ENCODE results near the gene KCNIP4. TPM values are rescaled to one million over a fixed set of nuclear protein-coding genes. Genes with fewer than 3 reads are reported as not detected.

The KCNIP4 gene
- total RNA-seq, 1 donor from 2014 or later = not detected

DNA sequence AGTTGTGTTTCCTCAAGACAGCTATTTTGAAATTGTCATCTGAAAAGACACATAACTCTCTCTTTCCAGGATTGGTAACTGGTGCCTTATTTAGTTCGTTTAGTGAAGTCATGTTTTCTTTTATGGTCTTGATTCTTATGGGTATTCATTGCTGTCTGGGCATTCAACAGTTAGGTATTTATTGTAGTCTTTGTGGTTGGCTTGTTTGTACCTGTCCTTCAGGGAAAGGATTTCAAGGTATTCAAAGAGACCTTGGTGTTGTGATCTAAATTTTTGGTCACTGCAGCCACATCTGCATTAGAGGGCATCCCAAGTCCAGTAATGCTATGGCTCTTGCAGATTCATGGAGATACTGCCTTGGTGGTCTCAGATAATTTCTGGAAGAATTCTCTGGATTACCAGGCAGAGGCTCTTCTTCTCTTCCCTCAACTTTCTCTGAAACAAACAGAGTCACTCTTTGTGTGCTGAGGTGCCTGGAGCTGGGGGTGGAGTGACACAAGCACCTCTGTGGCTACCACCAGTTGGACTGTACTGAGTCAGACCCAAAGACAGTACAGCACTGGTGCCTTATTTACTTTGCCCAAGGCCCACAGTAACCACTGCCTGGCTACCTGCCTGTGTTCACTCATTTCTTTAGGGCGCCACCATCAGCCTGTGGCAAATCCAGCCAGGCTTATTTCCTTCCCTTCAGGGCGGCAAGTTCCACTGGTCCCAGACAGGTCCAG is 620.4 kb downstream of the KCNIP4 start:
- ATAC-seq = no peak

DNA sequence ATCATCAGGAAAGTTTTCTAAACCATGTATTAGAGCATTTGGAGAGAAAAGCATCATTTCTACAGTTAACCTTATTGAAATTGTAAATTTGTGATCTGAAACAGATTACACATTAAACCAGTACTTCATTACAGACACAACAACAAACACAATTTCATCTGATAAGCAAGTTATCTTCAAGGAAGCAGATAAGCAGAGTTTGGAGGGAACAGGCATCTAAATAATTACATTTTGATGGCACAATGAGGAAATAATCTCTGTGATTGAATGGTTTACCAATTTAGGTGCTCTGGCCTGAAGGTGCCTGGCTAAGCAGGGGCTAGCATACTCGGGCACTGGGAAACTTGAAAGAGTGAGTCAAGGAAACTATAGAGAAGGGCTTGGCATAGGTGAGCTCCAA is 628.5 kb downstream of the KCNIP4 start:
- no peak for ATAC-seq

DNA sequence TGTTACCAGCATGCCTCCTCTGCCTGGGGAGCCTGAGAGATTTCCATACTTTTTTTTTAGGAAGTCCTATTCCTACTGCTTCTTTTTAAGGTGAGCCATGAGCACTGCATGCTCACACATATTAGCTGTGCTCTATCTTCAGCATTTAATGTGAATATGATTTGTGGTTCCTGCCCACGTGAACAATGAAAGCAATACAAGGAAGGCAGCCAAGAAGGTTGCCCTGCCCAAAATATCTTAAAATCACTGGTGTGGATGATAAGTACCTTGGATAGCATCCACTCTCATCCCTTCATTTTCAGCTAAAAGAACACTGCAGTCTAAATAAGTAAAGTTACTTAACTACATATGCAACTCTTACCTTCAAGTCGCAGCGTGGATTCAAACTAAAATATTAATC is 640.9 kb downstream of the KCNIP4 start:
- ATAC-seq = no peak

DNA sequence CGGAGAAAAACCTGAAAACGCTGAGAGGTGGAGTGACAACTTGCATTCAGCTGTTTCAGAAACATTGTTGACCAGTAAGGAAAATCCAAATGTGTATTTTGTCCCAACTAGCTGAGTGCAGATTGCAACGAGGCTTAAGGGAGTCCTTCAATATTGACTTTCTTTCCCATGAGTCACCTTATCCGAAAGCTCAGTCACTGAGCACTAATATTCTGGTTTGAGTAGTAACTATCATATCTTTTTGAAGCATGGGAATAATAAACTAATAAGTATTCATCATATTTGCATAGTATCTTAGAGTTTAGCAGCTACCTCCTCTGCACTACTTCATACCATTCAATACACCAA is 644.1 kb downstream of the KCNIP4 start:
- ATAC-seq = no peak

DNA sequence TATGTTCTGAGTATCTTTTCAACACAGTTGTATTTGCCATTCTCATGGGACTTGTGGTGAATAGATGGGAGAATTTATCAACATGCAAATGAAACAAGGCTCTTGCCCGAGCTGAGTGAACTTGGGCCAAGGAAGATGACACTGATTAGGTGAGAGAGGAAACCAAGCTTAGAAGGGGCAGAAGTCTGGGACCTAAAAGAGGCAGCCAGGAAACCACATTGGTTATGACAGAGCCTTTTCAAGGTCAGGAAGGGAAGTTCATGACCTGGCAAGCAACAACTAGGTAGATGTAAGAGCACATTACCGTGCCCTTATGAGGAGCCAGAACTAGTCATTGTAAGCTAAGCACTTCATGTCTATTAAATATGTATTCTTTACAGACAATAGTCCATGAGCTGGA is 658.0 kb downstream of the KCNIP4 start:
- ATAC-seq = no peak

DNA sequence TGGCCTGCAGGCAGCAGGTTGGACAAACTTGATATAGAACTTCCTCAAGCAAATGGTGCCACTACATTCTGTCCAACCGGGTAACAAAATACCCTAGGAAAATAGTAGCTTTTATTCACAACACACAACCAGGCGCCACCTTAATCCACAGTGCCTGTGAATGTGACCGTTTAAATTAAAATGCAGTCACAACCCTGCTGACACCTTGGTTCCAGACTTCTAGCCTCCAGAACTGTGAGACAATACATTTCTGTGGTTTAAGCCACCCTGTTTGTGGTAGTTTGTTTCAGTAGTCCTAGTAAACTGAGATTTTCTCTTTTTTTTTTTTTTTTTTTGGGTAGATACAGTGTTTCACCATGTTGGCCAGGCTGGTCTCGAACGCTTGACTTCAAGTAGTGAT is 672.5 kb downstream of the KCNIP4 start:
- no peak for ATAC-seq

DNA sequence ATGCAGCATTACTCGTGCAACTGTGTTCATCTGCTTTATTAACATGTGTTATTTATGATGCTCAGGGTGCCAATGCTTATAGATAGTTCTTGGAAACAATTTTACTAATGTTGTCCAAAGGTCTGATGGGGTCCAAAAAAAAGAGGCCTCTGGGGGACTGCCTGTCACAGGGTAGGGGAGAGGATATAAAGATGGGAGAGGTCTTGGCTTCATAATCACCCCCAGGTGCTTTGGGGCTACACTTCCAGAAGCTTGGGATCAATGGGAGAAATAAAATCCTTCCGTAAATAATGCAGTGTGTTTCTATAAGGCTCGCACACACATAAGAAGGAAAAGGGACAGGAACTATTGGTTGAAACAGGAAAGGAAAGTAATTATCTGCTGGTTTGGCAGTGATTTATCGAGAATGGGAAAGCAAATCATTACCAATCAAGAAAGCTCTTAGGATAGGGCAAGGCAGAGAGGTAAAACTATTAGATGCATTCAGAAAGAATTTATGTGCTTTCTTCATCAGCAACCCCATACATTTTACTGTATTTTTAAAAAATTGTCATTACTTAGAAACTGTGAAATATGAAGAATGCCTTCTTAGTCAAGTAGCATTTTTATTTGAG is 677.0 kb downstream of the KCNIP4 start:
- ATAC-seq = no peak

DNA sequence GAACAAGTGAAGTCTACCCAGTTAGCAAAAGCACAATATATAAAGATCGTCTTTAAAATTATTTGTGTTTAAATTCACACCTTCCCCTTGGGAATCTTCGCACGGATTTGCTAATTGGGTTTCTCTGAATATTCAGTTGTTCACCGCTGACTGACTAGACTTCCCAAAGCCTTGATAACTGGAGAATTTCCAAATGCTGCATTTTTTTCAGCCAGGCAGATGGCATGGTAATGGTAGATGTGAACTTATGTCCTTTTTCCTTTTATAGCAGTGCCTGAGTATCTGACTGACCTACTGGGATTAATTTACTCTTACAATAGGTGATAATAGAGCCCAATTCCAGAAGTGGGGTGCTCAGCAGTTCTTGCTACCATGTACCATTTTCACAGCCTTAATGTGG is 700.2 kb downstream of the KCNIP4 start:
- no peak for ATAC-seq

DNA sequence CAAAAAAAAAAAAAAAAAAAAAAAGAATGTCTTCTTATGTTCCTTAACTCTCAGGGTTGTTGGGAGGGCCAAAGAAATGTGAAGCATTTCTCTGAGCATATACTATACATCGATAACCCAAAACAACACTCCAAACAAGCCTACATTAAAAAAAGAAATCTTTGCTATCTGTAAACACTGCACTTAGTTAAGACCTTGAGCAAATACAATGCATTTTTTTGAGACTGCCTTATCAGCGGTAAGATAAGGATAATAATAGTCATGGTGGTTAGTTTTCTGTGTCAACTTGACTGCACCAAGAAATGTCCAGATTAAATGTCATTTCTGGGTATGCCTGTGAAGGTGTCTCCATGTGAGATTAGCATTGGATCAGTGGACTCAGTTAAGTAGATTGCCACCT is 706.4 kb downstream of the KCNIP4 start:
- ATAC-seq = no peak

DNA sequence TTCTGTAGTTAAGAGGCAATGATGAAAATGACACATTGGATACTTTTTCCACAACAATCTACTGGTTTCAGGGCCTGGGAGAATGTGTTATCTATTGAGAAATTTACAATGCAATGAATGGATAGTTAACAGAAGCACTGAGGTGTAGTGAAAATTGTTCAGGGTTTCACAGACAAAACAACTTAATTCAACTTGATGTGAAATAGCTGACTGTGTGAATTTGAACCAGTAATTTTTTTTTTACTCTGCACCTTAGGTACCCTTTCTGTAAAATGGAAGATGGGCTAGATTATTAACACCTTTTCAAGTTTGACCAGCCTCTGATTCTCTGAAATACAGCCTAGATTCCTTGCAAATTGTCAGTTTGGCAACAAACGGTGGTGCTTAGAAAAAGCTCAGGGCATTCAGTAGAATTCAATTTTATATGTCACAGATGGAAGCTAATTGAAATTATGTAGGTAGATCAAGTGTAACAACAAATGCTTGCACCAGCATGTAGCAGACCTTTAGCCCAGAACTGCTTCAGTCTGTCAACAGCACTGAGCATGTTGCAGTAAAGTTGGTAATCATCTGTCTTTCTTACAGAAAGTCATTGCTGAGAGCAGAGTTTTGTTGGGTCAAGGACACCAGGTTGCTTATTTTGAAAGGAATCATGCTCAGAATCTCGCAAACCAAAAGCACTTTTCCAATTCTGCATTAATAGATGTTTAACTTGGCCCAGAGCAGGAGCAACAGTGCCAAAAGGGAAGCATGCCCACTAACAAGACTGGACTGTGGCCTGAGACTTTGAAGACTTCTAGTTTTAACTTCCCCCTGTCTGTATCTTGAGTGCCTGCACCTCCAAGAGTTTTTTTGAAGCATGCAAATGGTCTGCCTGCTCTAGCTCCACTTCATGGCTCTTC is 721.7 kb downstream of the KCNIP4 start:
- no peak for ATAC-seq

DNA sequence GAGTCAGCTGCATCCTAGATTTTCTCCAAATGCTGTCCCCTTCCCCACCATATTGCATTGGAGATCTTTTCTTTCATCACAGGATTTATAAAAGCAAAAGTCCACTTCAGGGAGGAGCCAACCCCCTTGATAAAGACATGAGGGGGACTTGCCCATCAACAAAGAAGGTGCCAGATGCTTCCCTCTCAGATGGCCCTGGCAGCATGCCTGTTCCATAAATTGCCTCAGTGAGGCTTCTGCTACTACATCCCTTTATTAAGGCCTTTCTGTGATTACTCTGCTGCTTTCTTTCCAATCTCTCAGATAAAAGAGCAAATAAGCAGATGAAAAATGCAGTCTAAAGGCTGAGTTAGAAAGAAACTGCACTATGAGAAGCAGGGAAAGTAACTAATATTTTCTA is 736.7 kb downstream of the KCNIP4 start:
- ATAC-seq = no peak

DNA sequence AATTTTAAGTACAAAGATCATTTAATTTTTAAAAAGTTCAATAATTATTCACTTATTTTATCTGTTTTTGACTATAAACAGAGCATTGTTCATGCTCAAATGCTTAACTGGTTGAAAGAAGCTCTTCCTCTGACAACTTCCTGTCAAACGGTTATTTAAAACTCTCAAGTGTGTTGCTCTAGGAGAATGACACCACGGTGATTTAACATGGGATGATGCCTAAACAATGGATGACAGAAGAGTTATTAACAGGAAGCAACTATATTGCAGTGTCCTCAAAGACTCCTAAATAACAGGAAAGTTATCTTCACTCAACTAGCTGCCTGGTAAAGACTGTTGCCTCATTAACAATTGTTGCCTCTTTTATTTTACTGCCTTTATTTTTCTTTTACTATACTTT is 738.7 kb downstream of the KCNIP4 start:
- ATAC-seq = no peak

DNA sequence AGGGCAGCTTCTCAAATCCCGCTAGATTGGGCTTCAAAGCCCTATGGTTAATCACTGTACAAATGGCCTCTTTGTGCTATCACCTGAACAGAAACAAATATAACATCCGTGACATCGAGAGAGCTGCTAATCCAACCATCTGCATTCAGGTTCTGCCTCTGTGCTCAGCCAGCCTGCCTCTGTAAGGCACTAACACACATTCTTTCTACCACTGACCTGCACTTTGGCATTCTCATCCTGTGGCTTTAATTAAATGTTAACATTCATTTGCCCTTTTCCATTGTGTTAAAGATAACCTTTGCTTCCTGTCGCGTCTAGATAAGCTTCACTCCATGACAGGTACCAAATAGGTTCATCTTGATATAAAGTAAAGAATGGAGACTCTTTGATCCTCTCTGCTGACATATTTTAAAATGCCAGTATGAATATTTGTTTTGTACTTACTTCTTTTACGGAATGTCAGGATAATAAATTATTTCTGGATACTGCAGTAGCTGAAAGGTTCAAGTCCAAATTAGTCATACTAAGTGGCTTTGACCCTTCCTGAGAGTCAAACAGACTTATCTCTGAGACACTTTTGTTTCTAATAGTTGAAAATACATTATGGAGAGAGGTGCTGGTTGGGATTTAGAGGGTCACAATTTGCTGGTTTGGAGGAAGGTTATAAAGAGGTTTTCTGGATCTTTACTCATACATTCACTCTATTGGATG is 742.6 kb downstream of the KCNIP4 start:
- ATAC-seq = no peak

DNA sequence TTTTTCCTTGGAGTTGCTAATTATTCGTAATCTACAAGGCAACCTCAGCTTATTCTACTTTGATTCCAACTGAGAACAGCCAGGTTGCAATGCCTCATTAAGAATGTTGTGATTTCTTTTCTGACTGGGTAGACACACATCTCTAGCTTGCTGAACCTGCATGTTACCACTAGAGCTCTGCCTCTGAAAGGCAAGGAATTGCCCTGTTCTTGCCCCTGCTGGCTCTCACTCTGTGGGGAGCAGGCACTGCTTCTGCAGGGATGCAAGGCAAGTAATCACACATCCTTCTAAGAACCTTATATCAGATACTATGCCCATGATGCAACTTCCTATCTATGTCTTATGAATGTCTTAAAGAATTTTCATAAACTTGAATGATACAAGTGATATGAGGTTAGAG is 745.2 kb downstream of the KCNIP4 start:
- ATAC-seq = no peak

DNA sequence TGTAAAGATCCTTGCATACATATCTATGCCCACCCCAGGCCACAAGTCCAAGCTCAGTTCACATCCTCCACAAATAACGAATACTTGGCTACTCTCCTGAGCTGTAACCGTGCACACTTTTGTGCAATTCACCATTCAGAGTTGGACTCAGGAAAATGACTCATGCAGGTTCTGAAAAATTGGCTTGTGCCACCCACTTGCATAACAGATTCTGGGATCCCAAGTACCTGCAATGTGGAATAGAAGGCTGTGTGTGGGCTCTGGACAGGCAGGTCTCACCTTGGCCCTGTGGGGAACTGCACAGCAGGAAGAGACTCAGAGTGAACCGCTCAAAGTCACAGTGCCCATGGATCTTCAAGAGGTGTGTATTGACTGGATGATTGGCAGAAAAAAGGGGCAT is 745.6 kb downstream of the KCNIP4 start:
- ATAC-seq = peak; percentile 72

DNA sequence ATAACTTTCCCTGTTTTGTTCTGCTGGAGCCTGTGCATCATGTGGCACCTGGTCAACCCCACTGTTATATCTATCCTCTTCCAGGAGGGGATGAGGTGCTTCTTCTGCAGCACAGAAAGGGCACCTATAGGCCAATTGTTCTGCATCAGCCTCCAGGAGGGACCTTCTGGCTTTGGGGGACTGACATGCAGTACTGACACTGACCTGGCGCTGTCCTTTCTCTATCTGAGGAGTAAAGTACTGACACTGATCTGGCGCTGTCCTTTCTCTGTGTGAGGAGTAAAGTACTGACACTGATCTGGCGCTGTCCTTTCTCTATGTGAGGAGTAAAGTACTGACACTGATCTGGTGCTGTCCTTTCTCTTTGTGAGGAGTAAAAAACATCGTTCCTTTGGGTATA is 749.9 kb downstream of the KCNIP4 start:
- no peak for ATAC-seq

DNA sequence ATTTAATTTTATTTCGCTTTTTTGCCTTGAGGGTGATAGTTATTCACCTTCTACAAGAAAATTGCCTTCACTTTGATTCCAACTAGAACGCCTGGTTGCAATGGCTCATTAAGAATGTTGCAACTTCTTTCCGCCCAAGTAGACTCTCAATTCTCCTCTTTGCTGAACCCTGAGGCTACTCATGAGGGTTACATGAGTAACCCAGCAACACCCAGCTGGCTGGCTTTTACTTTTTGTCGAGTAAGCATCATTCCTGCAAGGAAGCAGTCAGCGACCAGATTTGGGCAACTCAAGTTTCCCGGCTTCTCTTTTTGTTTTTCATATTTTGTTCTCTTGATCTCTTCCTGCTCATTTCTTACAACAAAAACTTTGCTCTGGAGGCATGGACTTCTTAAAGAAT is 752.9 kb downstream of the KCNIP4 start:
- ATAC-seq = peak; percentile 96

DNA sequence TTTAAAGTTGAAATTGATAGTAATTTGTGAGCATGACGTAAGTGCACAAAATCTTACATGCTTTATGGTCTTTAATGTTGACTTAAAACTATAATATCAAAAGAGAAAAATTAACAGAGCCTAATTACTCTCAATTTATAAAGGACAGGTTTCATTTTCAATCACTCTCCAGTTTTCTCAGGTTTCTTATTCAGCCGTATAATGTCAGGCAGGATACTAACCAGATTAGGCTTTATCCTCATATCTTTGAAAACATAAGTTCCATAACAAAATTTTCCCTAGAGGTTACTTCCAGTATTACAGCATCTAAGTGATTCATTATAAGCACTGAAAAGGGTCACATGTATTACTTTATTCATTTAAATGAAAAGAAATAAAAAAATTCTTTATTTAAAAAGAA is 756.2 kb downstream of the KCNIP4 start:
- no peak for ATAC-seq

DNA sequence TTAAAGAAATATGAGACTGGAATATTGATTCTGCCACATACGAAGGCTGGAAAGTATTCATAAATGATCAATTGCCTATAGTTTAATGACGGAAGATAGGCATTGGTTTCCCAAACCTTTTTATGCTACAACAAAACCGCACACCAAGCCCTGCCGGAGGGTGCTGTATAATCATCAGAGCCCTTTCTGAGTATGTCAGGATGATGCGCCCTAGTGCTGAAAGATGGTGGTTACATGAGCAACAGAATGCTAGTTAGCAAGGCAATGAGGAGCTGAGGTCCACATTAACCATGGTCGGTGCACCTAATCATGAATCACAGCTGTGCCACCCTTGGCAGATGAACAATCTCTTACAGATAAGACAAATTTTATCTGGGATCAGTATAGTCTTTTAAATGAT is 757.3 kb downstream of the KCNIP4 start:
- no peak for ATAC-seq

DNA sequence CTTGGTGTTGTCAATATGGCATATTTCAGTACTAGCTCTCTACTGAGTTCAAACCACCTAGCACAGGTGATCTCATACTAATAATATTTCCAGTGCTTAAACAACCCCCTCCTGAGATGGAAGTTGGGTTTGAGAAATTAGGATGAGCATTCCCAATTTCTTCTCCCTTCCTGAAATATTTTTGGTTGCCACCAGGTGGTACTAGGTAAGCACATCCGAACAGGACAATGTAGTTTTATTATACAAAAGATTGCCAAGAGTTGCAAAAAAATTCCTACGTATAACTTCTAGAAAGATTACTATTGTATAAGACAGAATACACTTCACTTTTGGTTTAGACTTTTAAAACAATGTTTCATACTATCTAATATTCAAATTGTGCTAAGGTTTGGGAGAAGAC is 763.8 kb downstream of the KCNIP4 start:
- no peak for ATAC-seq

DNA sequence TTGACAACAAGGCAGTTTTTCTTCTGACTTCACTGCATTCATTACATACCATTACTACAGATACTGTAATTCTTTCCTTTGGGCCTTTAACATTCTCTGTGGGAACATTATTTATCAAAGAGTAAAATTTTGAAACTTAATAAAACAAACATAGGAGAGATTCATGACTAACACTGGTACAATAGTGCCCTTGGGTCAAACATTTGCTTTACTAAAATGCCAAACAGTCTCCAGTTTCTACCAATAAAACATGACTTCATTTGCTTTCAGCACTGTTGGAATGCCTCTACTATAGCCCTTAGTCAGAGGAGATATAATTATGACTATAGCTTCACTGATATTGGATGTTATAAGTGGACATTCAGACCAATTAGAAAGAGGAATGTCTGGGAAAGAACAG is 766.9 kb downstream of the KCNIP4 start:
- ATAC-seq = no peak

DNA sequence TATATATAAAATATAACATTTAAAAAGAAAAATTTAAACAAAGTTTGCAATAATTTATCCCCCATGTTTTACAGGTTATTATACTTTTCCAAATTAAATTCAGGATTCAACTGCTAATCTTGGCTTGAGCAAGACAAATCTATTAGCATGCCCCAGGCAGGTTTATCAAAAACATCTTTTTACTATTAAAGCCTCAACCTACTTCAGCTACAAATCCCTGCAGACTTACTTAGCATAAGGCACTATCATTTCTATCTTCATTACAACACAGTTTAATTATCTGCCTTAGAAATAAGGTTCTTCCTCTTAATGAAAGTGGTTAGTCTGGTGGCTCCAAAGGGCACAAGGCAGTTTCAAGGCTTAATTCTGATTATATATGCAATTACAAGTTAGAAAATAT is 770.7 kb downstream of the KCNIP4 start:
- ATAC-seq = no peak

DNA sequence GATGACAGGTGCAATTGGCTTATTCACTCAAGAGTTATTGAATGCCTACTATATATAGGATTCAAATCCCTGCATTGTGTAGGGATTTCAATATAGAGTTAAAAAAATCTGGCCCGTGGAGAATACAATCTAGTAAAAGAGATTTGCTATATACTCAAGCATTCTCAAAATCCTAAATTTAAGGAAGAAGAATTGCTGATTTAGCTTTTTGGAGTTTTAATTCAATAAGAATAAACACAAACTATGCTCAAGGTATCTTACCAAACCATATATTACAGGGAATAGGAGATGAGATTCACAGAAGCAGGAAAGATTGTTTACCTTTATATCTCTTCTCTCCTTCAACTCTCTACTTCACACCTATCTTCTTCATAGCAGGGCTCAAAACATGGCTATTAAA is 771.5 kb downstream of the KCNIP4 start:
- no peak for ATAC-seq

Measured in esophagus mucosa (tissue), 1 donor.